ENCODE data around the gene SEC22A.

SEC22A gene

GRCh38 chr3:123305192-123305591, 103.4 kb downstream of the SEC22A start:
- peak; percentile 30 for DNase-seq (ENCODE audit: low spot score)

- no peak for DNase-seq (ENCODE audit: low spot score)
These were observed 105.3 kb downstream of the SEC22A start for GRCh38 chr3:123307064-123307463.

- DNase-seq (ENCODE audit: low spot score) = no peak
These were observed 108.4 kb downstream of the SEC22A start for GRCh38 chr3:123310186-123310585.

GRCh38 chr3:123310741-123311140, 109.0 kb downstream of the SEC22A start:
- no peak for DNase-seq (ENCODE audit: low spot score)

- DNase-seq (ENCODE audit: low spot score) = no peak
These were observed 109.5 kb downstream of the SEC22A start for GRCh38 chr3:123311201-123311600.

GRCh38 chr3:123312331-123313265, 110.9 kb downstream of the SEC22A start:
- no peak for DNase-seq (ENCODE audit: low spot score)

GRCh38 chr3:123313889-123314288, 112.1 kb downstream of the SEC22A start:
- DNase-seq (ENCODE audit: low spot score) = no peak

- no peak for DNase-seq (ENCODE audit: low spot score)
These were observed 112.9 kb downstream of the SEC22A start for GRCh38 chr3:123314359-123315270.

GRCh38 chr3:123315271-123315595, 113.5 kb downstream of the SEC22A start:
- DNase-seq (ENCODE audit: low spot score) = no peak

- no peak for DNase-seq (ENCODE audit: low spot score)
These were observed 116.0 kb downstream of the SEC22A start for GRCh38 chr3:123317716-123318115.

GRCh38 chr3:123318374-123318773, 116.6 kb downstream of the SEC22A start:
- no peak for DNase-seq (ENCODE audit: low spot score)

- no peak for DNase-seq (ENCODE audit: low spot score)
These were observed 118.0 kb downstream of the SEC22A start for GRCh38 chr3:123319760-123320159.

GRCh38 chr3:123320221-123320620, 118.5 kb downstream of the SEC22A start:
- DNase-seq (ENCODE audit: low spot score) = no peak

GRCh38 chr3:123321806-123322205, 120.1 kb downstream of the SEC22A start:
- DNase-seq (ENCODE audit: low spot score) = no peak

GRCh38 chr3:123322866-123323265, 121.1 kb downstream of the SEC22A start:
- no peak for DNase-seq (ENCODE audit: low spot score)

Data from pons (tissue), 1 donor.